ENCODE measurements around the gene TMC1.
"Not testable (repeated sequence)": the region's sequence is repeated elsewhere in the genome, so short reads cannot be mapped to it uniquely, and the experiment has no call there.

Gene TMC1

DNA sequence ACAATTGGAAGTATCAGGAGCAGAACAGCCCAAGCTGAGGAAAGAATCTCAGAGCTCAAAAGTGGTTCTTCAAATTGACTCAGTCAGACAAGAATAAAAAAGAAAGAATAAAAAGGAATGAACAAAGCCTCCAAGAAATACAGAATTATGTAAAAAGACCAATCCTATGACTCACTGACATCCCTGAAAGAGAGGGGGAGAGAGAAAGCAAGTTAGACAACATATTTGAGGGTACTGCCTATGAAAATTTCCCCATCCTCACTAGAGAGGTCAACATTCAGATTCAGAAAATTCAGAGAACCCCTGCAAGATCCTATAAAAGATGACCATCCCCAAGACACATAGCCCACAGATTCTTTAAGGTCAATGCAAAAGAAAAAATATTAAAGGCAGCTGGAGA, 258.2 kb downstream of the TMC1 start:
- DNase-seq = no peak

DNA sequence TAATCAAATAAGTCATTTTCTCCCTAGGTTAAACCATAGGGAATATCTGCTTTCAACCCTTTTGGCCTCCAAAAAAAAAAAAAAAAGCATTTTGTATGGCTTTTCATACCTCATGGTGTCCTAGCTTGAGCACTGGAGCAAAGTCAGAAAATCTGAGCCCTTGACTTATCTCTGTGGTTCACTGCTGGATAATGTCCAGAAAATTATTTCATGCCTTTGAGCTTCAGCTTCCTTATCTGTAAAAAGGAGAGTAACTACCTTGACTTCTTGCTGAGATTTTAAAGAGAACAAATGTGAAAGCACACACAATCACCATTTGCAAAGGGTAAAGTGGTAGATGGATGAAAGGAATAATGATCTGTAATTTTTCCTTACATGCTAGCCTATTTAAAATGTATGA, 265.5 kb downstream of the TMC1 start:
- DNase-seq = no peak

DNA sequence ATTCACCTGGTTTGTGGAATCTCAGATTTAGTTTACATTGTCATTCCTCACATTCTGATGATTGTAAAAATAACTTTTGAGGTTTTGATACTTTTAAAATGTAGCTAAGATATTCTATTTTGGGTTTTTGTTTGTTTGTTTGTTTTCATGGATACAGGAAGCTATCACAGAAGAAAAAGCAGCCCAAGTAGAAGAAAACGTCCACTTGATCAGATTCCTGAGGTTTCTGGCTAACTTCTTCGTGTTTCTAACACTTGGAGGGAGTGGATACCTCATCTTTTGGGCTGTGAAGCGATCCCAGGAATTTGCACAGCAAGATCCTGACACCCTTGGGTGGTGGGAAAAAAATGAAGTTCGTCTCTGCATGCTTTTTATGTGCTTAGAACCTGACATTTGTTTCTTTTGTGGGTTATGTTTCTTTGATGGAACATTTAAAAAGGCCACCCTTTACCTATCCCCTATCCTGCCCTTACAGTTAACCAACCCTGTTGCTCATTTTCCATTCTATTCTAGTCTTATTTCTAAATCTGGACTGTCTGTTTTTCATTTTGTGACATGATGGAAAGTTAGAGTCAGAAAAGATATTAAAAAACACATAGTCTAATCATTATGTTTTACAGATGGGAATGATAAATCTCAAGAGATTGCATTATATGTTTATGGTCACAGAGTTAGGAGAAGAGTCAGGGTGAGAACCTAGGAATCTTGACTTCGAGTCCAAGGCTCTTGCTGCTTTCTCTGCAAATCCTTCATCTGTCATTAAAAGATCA, 267.7 kb downstream of the TMC1 start:
- no peak for DNase-seq

DNA sequence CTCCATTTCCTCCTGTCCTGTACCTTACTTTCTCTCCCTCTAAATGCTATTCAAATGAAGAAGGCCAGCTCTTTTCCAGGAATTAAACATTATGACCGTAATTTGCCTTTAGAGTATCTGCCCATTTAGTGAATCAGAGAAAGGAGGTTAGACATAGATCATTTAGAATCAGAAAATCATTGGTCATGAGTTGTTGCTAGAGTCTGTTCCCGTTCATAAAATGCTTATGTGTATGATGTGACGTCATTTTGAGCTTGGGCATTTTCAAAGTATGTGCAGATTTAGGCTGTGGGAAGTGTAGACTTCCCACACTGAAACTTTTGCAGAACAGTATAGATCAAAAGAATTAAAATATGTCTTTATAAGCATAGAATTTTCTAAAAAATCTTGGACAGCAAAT, 268.5 kb downstream of the TMC1 start:
- no peak for DNase-seq

DNA sequence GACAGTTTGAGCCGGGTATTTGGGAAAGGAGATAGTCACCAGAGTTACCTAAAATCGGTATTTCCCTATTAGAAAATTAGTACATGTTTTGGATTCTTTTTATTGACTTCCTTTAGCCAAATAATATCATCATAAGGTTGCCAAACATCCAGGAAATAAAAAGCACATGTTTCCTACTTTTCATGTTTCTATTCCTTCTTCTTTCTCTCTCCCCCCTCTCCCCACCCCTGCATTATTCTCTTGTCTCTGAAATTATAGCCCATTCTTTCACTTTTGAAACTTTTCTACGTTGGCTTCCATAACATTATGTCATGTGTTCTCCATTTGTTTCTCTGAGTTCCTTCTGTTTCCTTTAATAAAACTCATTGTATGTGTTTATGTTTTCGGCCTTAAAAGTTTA, 269.6 kb downstream of the TMC1 start:
- no peak for DNase-seq

DNA sequence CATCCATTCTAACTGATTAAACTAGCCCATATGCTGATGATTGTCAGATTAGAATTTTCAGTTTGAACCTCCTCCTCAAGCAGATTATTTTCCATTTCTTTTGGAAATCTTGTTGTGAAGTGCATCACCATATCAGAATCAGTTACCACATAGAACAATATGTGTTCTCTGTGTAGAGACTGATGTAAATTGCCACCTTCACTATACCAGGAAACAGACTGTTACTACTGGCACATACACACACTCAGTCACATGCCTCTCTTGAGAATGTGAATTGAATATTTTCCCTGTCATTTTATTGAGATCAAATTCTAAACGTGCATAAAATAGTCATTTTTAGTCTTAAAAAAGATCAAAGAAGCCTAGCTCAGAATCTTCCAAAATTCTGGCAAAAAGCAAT, 270.0 kb downstream of the TMC1 start:
- DNase-seq = no peak

DNA sequence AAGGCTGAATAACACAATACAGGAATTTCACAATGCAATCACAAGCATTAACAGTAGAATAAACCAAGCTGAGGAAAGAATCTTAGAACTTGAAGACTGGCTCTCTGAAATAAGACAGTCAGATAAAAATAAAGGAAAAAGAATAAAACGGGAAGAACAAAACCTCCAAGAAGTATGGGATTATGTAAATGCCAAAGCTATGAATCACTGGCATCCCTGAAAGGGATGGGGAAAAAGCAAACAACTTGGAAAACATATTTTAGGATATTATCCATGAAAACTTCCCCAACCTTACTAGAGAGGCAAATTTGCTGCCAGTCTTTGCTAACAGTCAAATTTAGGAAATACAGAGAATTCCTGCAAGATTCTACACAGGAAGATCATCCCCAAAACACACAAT, 273.5 kb downstream of the TMC1 start:
- no peak for DNase-seq

DNA sequence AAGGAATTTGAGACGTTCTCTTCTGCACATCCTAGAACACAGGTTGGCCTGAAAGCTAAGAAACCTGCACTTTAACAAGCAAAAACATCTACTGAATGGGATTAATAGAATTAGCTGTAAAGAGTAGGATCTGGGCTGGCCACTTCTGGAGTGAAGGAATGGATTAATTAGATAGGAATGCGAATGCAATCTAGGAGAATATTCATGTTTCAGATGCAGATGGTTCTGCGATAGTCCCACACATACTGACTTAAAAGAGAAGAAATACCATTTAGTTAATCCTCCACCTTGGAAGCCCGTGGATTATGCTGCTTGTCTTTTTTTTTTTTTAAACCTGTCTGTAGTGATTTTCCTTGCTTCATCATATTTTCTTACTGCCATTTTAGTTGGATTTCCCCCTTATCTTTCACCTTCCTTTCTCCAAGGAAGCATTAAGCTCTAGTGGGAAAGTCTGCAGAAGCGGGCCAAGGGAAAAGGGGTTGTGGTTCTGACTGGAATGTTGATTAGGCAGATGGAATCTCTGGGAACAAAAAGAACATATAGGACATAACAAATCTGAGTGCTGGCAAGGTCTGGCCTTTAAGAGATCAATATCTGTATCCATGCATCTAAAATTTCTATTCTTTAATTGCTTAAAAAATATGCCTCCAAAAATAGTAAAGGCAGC, 279.1 kb downstream of the TMC1 start:
- no peak for DNase-seq

DNA sequence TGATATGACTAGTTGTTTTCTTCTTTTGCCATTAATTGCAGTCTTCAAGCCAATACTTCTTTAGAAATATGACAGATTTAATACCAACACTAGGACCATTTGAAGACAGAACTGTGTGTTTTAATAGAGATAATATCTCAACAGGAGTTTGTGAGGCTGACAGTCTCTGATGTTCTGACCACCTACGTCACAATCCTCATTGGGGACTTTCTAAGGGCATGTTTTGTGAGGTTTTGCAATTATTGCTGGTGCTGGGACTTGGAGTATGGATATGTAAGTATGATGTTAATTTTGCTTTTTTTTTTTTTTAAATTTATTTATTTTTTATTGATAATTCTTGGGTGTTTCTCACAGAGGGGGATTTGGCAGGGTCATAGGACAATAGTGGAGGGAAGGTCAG, 283.8 kb downstream of the TMC1 start:
- DNase-seq = no peak

DNA sequence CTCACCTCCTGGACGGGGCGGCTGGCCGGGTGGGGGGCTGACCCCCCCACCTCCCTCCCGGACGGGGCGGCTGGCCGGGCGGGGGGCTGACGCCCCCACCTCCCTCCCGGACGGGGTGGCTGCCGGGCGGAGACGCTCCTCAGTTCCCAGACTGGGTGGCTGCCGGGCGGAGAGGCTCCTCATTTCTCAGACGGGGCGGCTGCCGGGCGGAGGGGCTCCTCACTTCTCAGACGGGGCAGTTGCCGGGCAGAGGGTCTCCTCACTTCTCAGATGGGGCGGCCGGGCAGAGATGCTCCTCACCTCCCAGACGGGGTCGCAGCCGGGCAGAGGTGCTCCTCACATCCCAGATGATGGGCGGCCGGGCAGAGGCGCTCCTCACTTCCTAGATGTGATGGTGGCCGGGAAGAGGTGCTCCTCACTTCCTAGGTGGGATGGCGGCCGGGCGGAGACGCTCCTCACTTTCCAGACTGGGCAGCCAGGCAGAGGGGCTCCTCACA, 285.0 kb downstream of the TMC1 start:
- DNase-seq = not testable (repeated sequence)

DNA sequence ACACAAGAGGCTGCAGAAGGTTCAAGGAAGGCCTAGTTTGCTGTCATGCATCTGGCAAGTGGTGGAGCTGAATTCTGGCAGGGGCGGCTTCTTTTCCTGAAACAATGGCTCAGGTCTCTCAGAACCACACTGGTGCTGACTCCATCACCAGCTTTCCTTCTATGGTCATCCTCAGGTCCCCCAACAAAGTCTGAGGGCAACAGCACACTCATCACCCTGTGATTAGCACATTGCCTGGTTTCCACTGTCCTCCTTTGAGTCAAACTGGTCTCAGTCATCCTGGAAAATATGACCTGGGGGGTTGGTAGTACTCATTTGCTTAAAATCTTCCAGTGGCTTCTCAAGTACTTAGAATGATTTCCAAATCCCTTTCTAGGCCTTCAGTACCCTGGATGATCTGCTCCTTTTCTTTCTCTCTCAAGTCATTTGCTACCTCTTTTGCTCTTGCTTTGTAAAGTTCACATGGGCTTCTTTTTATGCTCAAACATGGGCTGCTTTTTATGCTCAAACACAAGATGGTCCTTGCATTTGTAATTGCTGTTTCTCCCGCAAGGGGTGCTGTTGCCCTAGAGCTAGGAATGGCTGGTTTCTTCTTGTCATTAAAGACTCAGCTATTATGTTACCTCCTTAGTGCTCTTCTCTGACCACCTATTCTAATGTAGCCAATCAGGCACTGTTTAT, 286.5 kb downstream of the TMC1 start:
- no peak for DNase-seq

DNA sequence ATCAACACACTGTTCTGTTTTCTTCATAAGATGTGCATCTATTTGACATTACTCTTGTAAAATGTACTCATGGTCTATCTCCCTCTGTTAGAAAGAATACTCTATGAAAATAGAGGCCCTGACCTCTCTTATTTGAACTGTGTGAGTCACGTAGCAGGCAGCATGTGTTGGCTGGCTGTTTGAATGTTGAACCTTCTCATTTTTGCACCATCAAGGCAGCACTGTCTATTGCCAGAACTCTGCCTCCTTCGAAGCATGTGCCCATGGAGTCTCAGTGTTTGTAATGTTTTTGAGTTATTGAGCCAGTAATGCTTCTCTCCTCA, 287.0 kb downstream of the TMC1 start:
- DNase-seq = no peak

DNA sequence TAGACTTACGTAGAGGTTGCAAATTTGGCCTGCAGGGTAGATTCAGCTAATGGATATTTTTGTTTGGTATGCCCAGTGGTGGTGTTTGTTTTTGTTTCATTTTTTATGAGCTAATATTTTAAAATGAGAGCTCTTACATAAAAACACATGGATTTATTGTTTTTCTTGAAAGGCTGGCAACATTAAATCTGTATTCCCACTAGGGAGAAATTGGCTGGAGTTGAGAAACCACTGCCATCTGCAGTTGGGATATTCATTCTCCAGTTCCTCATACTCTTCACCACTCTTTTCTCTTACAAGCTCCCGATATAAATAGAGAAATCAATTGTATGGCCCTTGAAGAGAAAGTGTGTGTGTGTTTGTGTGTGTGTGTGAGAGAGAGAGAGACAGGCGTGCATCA, 288.2 kb downstream of the TMC1 start:
- no peak for DNase-seq

DNA sequence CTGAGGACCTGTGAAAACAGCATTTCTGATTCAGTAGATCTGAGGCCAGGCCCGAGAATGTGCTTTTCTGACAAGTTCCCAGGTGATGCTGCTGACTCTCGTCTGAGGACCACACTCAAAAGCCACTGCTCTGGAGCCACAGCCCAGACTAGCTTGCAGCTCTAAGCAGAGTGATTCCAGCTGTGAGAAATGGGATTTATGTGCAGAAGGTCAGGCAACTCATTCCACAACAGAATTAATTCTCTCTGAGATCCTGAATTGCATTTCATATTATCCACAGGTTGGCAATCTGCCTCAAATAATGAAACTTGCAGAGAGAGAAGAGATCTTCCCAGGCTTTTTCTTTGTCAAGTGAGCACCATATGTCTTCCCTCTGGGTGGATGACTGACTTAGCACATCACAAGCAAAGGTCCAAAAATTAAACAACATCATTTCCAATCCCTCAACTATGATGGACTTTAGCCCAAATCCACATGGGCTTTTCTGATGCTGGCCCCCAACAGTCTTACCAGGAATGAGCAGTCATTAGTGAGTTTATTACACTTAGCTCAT, 291.2 kb downstream of the TMC1 start:
- no peak for DNase-seq

DNA sequence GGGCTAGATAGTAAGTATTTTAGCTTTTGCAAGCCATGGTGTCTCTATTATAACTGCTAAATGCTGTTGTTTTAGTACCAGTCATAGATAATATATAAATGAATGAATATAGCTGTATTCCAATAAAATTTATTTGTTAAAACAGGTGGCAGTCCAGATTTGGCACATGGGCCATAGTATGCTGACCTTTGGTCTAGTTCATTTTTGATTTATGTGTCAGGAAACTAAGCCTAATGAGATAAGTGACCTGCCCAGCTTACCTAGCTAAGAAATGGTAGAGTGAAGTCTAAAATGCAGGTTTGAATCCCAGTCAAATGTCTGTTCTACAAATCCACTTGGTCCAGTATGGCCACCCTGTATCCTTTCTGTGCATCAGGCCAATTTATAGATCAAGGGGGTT, 292.1 kb downstream of the TMC1 start:
- no peak for DNase-seq

DNA sequence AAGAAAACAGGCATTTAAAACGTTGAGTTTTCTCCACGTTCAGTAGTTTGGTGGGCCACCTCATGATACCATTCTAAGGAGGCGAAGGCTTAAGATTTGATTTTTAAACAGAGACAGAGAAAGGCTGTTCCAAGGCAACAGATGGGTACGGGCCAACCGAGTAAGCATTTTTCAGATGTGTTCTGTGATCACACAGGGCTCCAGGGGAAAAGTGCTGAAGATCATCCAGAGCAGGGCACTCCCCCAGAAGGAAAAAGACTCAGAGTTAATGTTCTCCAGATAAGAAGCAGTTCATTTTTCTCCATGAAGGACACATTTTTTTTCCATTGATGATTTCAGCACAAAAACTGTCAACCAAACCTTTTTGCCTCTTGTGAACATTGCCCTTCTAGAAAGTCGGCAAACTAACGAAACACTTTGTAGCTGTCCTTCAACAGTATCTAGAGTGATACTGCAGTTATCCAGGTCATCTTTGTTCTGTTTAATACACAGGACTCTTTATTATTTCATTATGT, 292.7 kb downstream of the TMC1 start:
- DNase-seq = no peak

DNA sequence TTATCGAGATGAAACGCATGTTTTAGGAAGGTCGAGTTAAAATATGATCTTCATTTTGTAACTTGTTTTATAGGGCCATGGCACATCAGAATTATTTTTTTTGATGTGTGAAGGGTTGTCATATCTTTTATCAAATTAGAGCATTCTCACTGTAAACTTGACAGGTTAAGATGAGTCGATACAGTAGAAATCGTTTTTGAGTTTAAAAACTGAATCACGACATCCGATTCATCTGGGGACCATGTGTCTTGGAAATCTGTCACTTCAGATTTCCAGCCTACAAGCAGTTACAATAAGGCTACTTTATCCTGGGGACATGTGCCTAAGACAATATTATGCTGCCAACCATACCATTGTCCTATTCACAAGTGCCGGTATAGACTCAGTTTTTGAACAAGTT, 295.3 kb downstream of the TMC1 start:
- DNase-seq = no peak

DNA sequence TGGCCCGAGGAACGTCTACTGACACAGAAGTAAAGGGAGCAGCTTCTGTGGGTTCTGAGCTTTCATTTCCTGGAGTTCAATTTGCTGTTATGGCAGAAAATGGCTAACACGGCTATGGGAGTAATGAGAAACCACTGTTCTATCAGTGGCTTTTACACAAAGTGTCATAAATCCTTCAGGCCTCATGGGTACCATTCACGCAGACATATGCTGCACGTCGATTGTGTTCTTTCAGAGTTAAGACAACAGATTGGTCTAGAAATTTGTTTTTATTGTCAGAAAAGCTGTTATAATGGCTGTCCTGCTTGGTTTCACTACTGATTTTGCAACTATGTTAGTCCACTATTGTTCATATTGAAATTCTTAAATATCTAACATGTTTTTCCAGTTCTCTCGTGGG, 296.0 kb downstream of the TMC1 start:
- DNase-seq = no peak

DNA sequence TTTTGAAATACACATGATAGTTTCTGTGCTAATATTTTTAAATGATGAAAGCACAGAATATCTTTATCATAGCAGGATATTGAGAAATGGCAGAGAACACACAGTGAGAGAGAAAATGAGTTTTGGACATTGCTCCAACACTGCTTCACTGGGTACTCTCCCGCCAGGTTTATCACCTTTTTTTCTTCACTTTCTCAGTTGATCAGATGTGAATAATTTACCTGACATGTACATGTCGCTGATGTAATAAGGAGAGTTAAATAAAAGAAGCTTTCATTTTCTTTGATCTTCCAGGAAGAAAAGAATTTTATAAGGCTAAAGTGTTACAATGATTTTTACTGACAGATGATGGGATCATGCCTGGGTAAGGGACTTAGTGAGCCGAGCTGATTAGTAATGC, 297.0 kb downstream of the TMC1 start:
- DNase-seq = no peak

DNA sequence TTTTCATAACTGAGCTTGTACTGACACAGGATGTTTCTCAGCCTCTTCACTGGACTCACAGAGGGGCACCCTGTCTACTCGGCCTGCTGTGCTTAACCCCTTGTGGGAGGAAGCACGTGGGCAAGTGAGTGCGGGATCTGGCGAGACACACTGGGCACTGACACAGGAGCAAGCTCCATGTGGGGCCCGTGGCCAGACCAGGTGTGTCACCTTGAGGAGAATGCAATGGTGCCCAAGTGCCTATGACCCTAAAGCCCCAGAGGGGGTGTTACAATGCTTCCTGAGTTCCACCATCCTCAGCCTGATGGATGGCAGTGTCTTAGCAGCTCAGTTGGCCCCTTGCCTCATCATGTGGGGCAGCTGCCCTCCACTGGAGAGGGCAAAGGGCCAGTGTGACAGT, 302.6 kb downstream of the TMC1 start:
- DNase-seq = no peak

DNA sequence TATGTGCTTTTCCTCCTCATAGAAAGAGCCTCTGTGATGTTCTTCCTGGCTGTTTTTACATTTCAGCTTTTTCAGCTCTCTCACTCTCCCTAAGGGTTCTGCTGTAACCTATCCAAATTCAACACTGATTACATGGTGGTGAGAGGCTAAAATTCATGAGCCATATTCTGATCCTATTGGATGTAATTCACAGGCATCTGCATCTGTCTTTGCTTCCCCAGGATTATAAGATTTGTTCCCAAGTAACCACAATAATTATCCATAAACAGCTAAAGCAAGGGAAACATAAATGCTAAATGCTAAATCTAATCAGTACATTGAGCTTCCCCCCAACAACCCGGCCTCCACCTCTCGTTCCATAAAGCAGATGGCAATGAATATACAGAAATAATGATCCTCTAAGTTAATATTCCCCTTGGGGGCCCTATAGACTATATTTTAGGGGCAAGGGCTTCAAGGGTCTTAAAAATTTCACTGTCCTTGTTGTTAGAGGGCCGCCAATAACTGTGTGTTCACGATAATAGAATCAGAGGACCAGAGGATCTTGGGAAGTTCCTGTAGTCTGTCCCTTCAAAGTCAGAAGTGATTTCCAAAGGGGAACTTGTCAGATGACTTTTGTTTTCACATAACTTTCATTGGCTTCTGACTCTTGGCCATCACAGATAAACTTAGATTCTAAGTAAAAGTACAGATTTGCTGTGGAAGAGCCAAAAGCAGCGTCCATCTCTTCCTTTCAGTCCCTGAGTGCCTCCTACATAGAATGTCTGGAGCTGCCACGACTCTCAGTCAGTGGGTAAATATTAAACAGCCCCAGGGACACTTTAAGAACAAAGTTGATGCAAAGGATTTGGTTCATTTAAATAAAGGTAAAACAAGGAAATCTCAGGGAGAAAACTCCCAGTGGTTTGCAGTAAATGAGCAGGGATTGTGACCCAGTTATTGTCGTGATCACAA, 305.9 kb downstream of the TMC1 start:
- no peak for DNase-seq

DNA sequence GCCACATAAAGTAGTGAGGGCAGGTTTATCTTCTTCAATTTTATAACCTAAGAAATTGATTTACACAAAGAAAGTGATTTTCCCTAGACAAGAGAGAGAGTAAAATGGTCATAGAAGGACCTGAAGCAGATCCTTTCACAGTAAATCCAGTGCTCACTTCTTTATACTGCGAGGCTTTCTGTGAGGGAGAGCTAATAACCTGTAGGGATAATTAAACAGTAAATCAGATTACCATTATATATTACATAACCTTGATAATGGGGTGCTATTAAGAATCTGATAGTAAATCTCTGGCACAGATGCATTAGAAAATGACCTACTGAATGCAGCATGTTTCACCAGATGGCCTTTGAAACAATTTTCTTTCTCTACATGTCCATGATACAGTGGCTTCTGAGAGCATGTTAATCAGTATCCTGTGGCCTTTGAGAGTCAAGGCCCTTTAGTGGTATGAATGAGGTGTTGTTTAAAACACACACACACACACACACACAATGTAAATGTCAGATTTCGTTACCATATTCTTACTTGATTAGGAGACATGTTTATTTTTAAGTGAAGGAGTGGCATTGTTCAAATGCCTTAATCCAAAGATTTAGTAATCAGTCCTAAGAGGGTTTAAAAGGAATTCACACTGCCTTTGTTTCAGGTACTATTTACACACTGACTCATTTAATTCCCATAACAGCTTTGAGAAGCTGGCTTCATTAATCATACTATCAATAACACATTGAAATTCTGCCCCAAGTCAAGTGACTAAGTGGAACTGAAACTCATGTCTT, 306.7 kb downstream of the TMC1 start:
- DNase-seq = no peak
